ENCODE results near the gene PRKAR1B.

DNA sequence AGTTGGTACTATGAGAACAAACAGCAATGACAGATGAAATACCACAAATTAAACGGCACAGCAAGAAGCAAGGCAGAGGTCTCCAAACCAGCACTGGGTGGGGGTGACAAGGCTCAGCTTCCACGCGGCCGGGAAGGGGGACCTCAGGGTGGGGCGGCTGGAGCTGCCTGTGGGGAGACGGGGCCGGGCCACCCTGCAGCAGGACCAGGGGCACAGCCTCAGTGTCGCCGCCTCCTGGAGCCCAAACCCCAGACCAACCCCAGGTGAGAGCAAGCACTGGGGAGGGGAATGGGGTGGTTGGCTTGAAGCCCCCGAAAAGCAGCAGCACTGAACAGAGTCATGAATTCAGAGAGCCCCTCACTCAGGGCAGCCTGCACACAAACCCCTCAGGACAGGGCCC lies 49.3 kb upstream of the PRKAR1B start:
- TF ChIP-seq, protein P1, sequence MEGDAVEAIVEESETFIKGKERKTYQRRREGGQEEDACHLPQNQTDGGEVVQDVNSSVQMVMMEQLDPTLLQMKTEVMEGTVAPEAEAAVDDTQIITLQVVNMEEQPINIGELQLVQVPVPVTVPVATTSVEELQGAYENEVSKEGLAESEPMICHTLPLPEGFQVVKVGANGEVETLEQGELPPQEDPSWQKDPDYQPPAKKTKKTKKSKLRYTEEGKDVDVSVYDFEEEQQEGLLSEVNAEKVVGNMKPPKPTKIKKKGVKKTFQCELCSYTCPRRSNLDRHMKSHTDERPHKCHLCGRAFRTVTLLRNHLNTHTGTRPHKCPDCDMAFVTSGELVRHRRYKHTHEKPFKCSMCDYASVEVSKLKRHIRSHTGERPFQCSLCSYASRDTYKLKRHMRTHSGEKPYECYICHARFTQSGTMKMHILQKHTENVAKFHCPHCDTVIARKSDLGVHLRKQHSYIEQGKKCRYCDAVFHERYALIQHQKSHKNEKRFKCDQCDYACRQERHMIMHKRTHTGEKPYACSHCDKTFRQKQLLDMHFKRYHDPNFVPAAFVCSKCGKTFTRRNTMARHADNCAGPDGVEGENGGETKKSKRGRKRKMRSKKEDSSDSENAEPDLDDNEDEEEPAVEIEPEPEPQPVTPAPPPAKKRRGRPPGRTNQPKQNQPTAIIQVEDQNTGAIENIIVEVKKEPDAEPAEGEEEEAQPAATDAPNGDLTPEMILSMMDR (IDR thresholded peaks at IDR 0.05; ENCODE audit: low read length) = no peak
- TF ChIP-seq EZH2 (IDR thresholded peaks at IDR 0.05; ENCODE audit: borderline replicate concordance, low read length) = no peak

Measured in OCI-LY1 (cell line).